Measurements from ENCODE around the gene TMEM203.

TMEM203 gene

GRCh38 chr9:137229903-137230704, 24.7 kb upstream of the TMEM203 start:
- no peak for DNase-seq (ENCODE audit: low spot score)

GRCh38 chr9:137228968-137229896, 23.8 kb upstream of the TMEM203 start:
- DNase-seq (ENCODE audit: low spot score): no peak

GRCh38 chr9:137228506-137228967, 23.1 kb upstream of the TMEM203 start:
- no peak for DNase-seq (ENCODE audit: low spot score)

GRCh38 chr9:137227853-137228505, 22.5 kb upstream of the TMEM203 start:
- DNase-seq (ENCODE audit: low spot score): no peak

GRCh38 chr9:137227054-137227852, 21.8 kb upstream of the TMEM203 start, which contains the start of gene RNF224:
Gene RNF224 (plus strand): TSS chr9:137227502. CDS start chr9:137228336, 834 bp downstream.
- DNase-seq (ENCODE audit: low spot score): peak; percentile 90

GRCh38 chr9:137226338-137227053, 21.0 kb upstream of the TMEM203 start:
- no peak for DNase-seq (ENCODE audit: low spot score)

- DNase-seq (ENCODE audit: low spot score): no peak
Observed at GRCh38 chr9:137225699-137226331, 20.4 kb upstream of the TMEM203 start.

DNA sequence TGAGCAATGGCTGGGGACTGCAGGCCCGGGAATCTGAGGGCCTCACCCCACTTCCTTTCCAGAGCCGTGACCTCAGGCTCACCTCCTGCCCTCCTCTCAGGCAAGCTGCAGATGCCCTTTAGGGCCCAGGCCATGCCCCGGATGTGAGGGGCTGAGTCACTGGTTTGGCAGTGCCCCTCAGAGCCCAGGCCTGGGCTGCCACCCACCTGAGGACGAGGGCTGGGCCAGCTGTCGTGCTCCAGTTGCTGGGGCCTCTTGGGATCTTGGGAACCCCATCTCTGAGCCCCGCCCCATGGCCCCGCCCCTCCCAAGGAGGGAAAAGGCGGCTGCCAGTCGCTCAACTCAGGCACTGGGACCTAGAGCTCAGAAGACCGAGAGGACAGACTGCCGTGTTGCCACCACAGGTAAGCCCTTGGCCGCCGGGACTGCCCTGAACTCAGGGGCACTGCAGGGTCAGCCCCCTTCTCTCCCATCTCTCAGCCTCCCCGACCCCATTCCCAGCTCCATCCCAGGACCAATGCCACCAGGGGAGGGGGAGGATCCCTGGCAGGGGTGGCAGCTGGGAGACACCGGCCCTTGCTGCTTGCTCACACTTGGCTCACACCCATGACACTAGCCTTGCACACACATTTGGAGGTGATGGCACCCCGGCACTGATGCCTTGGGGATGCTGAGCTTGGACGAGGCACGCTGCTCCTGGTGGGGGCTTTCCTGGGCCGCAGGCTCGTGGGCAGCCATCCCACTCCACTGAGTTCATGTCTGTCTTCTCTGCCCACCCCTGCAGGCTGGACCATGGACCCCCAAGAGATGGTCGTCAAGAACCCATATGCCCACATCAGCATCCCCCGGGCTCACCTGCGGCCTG, 19.6 kb upstream of the TMEM203 start, which contains the start of gene CYSRT1:
CYSRT1 (plus strand) TSS at position 345 of the 865 bp plus-strand sequence; CDS start at position 793, 448 bp downstream.
- no peak for DNase-seq (ENCODE audit: low spot score)

DNA sequence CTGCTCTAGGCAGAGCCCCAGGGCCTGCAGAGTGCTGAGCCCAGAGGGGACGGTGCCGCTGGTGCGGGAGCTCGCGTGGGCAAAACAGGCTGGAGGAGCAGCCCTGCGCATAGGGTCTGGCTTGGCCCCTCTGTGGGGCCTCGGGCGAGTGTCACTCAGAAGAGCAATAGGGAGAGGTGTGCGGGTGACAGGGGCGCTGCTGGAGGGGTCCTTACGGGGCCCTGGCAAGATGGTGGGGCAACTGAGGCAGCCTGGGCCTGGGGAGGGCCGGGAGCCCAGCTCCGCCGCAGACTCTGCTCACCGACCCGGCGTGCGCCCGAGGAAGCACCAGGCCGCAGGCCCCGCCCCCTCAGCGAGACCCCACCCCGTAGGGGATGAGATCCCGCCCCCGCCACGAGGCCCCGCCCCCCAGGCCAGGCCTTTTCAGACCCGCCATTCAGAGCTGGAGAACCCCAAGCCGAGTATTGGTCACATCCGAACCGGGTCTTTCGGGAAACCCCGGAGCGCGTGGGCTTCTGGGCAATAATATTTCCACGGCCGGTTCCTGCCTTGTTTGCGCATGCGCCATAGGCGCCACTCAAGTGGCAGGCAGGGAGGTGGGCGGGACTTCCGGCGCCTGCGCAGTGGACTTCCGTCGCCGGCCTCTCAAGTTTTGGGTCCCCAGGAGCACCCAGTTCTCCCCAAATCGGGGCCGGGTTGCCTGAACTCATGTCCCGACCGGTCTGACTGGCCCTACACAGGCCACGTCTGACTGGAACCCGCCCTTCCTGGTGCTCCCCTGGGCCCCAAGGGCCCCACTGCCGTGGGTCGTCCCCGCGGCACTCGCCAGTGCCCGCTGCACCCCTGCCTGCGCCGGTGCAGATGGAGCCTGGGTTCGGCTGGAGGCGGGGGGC, 17.9 kb upstream of the TMEM203 start:
- DNase-seq (ENCODE audit: low spot score): peak; percentile 99

DNA sequence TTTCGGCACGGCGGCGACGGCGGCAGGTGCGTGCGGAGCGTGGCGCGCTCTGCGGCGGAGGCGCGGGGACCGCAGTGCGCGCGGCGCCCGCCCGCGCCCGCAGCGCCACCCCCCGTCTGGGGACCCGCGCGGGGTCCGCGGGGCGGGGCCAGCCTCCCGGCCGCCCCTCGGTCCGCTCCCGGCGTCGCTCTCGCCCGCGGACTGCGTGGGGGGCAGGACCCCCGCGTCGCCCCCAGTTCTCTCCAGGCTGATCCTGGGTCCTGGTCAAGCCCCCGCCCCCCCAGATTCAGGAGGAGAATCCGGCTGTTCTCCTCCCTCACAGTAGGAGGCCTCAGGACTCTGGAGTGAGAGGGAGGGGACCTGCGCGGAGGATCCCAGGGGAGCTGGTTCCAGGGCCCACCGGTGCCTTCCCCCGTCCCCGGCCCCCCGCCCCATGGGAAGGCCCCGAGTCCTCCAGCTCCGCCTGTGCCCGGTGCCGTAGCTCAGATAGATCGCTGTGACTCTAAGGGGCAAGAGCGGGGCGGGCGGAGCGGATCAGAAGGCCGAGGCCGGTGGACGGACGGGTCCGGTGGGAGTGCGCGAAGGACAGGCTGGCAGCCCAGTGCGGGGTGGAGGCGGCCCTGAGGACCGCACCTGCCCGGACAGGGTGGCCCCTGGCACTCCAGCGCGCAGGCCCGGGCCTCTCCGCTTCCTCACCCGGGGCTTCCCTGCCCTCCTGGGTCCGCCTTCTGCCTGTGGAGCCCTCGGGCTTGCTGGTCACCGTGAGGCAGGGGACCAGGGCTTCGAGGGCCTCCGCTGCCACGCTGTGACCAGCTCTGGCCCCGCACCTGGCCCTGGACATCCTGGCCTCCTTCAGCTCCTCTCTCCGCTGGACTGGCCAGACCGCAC, 17.0 kb upstream of the TMEM203 start, which contains the start of gene RNF208:
RNF208 (minus strand) TSS at position 51 of the 888 bp plus-strand sequence. CDS start 1,028 bp downstream, outside the sequence.
- no peak for DNase-seq (ENCODE audit: low spot score)

DNA sequence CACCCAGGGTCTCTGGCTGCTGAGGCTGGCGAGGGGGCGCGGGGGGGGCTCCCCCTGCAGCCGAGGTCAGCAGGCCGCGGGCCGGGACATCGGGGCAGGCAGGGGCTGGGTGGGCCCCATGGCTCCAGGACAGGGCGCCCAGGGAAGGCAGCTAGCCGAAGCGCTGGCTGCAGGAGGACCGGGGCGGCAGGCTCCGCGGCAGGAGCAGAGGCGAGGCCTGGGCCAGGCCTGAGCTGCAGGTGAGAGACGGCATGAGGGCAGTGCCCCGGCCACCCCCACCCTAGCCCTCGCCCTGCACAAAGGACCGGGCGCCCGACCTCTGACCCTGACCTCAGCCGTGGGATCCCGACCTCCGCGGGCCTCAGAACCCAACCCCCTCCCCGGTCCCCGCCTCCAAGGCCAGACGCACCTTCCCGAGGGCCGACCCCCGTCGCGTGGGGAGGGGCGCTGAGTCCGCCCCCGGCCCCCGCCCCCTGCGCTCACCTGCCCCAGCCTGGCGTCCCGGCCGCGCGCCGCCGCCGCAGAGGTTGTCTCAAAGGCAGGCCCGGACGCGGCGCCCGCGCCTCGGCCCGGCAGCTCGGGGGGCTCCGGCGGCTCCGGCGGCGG, 16.2 kb upstream of the TMEM203 start:
- DNase-seq (ENCODE audit: low spot score): no peak

DNA sequence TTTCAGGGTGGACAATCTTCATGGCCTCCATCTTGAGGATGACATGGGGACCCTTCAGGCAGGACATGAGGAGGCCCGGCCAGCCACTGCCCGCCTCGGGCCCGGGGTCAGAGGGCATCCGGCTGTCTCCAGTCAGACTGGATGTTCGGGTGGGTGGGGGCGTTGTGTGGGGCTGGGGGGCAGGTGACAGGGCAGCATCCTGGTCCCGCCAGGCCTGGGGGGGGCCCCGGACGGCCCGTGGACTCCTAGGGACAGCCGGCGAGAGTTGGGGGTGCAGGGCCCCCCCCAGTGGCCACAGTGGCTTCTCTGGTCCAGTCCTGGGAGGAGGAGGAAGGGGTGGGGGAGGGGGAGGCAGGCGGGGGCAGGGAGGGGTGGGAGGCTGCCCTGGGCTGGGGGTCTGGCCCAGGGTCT, 15.7 kb upstream of the TMEM203 start:
- DNase-seq (ENCODE audit: low spot score): no peak

DNA sequence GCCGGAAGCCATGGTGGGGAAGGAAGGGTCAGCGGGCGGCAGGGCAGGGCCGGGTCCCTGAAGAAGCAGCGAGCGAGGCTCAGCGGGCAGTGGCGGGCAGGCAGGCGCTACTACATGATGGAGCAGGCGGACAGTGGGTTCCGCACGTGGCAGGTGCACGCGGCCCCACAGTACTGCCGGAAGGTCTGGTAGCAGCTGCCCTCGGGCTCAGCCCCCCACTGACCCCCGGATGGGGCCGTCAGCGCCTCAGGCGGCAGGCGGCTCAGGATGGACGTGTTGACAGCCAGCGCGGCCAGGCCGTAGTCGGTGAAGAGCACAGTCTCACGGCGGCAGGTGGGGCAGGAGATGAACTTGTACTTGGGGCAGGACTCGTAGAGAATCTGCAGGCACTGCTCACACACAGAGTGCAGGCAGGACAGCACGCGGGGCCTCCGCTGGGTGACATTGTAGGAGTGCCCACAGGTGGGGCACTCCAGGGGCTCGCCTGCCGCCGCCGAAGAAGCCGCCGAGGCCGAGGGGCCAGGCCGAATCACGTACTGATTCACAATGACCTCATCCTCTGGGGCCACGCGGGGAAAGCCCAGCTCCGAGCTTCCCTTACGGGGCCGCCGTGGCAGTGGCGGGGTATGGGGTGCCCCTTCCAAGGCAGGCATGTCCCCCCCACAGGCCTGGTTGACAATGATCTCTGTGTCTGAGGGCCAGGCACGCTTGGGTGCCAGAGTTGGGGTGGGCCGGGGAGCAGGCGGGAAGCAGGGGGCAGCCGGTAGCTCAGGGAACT, 15.1 kb upstream of the TMEM203 start:
- no peak for DNase-seq (ENCODE audit: low spot score)

GRCh38 chr9:137219757-137220316, 14.4 kb upstream of the TMEM203 start:
- DNase-seq (ENCODE audit: low spot score): no peak

GRCh38 chr9:137218754-137219271, 13.4 kb upstream of the TMEM203 start:
- no peak for DNase-seq (ENCODE audit: low spot score)

All from NAMALWA (cell line).